Parathyroid adenoma (tissue), 2 donors: ENCODE measurements around the gene GLIS1.

Source experiments
- H2AFZ ChIP-seq: fragments of 300-600 bp; sonication (generic); one replicate; pipeline ENCODE4 v1.7.0; 2017; ENCODE audit warnings: antibody characterized with exemption, mild to moderate bottlenecking
- H3K27ac ChIP-seq: fragments of 300-600 bp; sonication (generic); one replicate; pipeline ENCODE4 v1.7.0; 2017
- H3K27me3 ChIP-seq: fragments of 300-600 bp; sonication (generic); one replicate; pipeline ENCODE4 v1.7.0; 2017; ENCODE audit warnings: low read length; ENCODE audit not compliant: control insufficient read depth, insufficient read depth
- H3K36me3 ChIP-seq: fragments of 300-600 bp; sonication (generic); one replicate; pipeline ENCODE4 v1.7.0; 2017; ENCODE audit warnings: low read length; ENCODE audit not compliant: control insufficient read depth, insufficient read depth
- H3K4me1 ChIP-seq: fragments of 300-600 bp; sonication (generic); one replicate; pipeline ENCODE4 v1.7.0; 2017; ENCODE audit warnings: control low read depth
- H3K4me2 ChIP-seq: fragments of 300-600 bp; sonication (generic); one replicate; pipeline ENCODE4 v1.7.0; 2017; ENCODE audit warnings: low read length
- H3K4me3 ChIP-seq: fragments of 300-600 bp; sonication (generic); one replicate; pipeline ENCODE4 v1.7.0; 2017; ENCODE audit warnings: low read depth, low read length
- H3K79me2 ChIP-seq: fragments of 300-600 bp; sonication (generic); one replicate; pipeline ENCODE4 v1.7.0; 2017; ENCODE audit warnings: control low read depth
- H3K9ac ChIP-seq: fragments of 300-600 bp; sonication (generic); one replicate; pipeline ENCODE4 v1.7.0; 2017; ENCODE audit warnings: mild to moderate bottlenecking
- H3K9me3 ChIP-seq: fragments of 300-600 bp; sonication (generic); one replicate; pipeline ENCODE4 v1.7.0; 2017; ENCODE audit warnings: low read length; ENCODE audit not compliant: control insufficient read depth
- CTCF ChIP-seq: fragments of 300-600 bp; sonication (generic); IDR thresholded peaks from one replicate; pipeline ENCODE4 v1.7.0; 2017; ENCODE audit warnings: antibody characterized with exemption, mild to moderate bottlenecking
- donor health status: primary hyperparathyroidism.

GLIS1 gene

GRCh38 chr1:53661496-53661895, 77.5 kb downstream of the GLIS1 start:
- Histone ChIP-seq H3K9me3 (no peaks in the 10 kb centered on the region), H3K36me3 (no peaks in the 10 kb centered on the region), H3K4me3 (no peak overlapping the region), H3K79me2 (no peaks in the 10 kb centered on the region), H3K4me2 (no peak overlapping the region), H3K9ac (no peak overlapping the region), H2AFZ (no peak overlapping the region), H3K27ac (no peak overlapping the region), H3K4me1 (no peaks in the 10 kb centered on the region), H3K27me3 (no peaks in the 10 kb centered on the region)
- TF ChIP-seq CTCF, result no peak

- Histone ChIP-seq H3K27me3 (no peaks in the 10 kb centered on the region), H3K9ac (no peak overlapping the region), H3K4me1 (no peaks in the 10 kb centered on the region), H3K27ac (no peak overlapping the region), H2AFZ (no peak overlapping the region), H3K36me3 (no peaks in the 10 kb centered on the region), H3K4me2 (no peak overlapping the region), H3K9me3 (no peaks in the 10 kb centered on the region), H3K4me3 (no peak overlapping the region), H3K79me2 (no peaks in the 10 kb centered on the region)
- TF ChIP-seq CTCF, result no peak
These were observed 78.3 kb downstream of the GLIS1 start for GRCh38 chr1:53660666-53661065.

- Histone ChIP-seq H3K27ac (no peak overlapping the region), H3K4me2 (no peak overlapping the region), H3K27me3 (no peaks in the 10 kb centered on the region), H2AFZ (no peak overlapping the region), H3K4me3 (no peak overlapping the region), H3K9ac (no peak overlapping the region), H3K79me2 (no peaks in the 10 kb centered on the region), H3K4me1 (no peaks in the 10 kb centered on the region), H3K9me3 (no peaks in the 10 kb centered on the region), H3K36me3 (no peaks in the 10 kb centered on the region)
- TF ChIP-seq CTCF, result no peak
These were observed 79.5 kb downstream of the GLIS1 start for GRCh38 chr1:53659436-53659835.

- Histone ChIP-seq H3K9ac (no peak overlapping the region), H3K27ac (no peak overlapping the region), H3K4me3 (no peak overlapping the region), H3K36me3 (no peaks in the 10 kb centered on the region), H3K9me3 (no peaks in the 10 kb centered on the region), H3K27me3 (no peaks in the 10 kb centered on the region), H2AFZ (no peak overlapping the region), H3K4me2 (no peak overlapping the region), H3K4me1 (no peaks in the 10 kb centered on the region), H3K79me2 (no peaks in the 10 kb centered on the region)
- TF ChIP-seq CTCF, result no peak
These were observed 80.3 kb downstream of the GLIS1 start for GRCh38 chr1:53658489-53659230.

- H3K4me3 ChIP-seq, result no peak overlapping the region
- no peak overlapping the region for H3K9ac ChIP-seq
- H3K27me3 ChIP-seq, result no peaks in the 10 kb centered on the region
- no peaks in the 10 kb centered on the region for H3K79me2 ChIP-seq
- TF ChIP-seq CTCF, result no peak
- no peak overlapping the region for H2AFZ ChIP-seq
- no peaks in the 10 kb centered on the region for H3K9me3 ChIP-seq
- H3K4me2 ChIP-seq, result no peak overlapping the region
- H3K36me3 ChIP-seq, result no peaks in the 10 kb centered on the region
- no peak overlapping the region for H3K27ac ChIP-seq
- H3K4me1 ChIP-seq, result no peaks in the 10 kb centered on the region
These were observed 81.0 kb downstream of the GLIS1 start for GRCh38 chr1:53657891-53658396.
